Measurements from ENCODE around the gene RCAN1. TPM values are rescaled to one million over a fixed set of nuclear protein-coding genes. Genes with fewer than 3 reads are reported as not detected.
A peak's percentile ranks its signal among the peaks of the same experiment; 100 is the strongest.

Gene RCAN1
- total and polyA plus RNA-seq, 9 of the 15 experiments (the other 6 are each of a cell fraction or from before 2014, with no cell fraction given): 4.4 to 16.5 (median 12.3) TPM

GRCh38 chr21:34545079-34545884 is 69.6 kb downstream of the RCAN1 start (continued):
- TF ChIP-seq TSHZ1 (CRISPR knock-in tag; IDR thresholded peaks at IDR 0.05): no peak
- TF ChIP-seq ZNF175 (CRISPR knock-in tag; IDR thresholded peaks at IDR 0.05; ENCODE audit: low read depth): peak; percentile 92; the same call in 1 of the 2 replicates
- TF ChIP-seq C11orf30 (IDR thresholded peaks at IDR 0.05; ENCODE audit: low read depth): no peak
- 0 out of 2 replicates have a peak, but pooled peaks have one; percentile 12 for TF ChIP-seq ZNF41 (CRISPR knock-in tag; conservative IDR thresholded peaks at IDR 0.05)
- TF ChIP-seq FOXJ3 (CRISPR knock-in tag; IDR thresholded peaks at IDR 0.05): no peak
- TF ChIP-seq KAT8 (IDR thresholded peaks at IDR 0.05; ENCODE audit: low read depth): no peak
- no peak for TF ChIP-seq SAP30 (IDR thresholded peaks at IDR 0.05; ENCODE audit: borderline replicate concordance, insufficient read depth, low read depth, low read length, poor library complexity, severe bottlenecking)
- TF ChIP-seq NCOA6 (IDR thresholded peaks at IDR 0.05): no peak
- TF ChIP-seq ZNF449 (CRISPR knock-in tag; IDR thresholded peaks at IDR 0.05): peak; percentile 74; the same call in 1 of the 2 replicates
- TF ChIP-seq NBN (IDR thresholded peaks at IDR 0.05; ENCODE audit: low read depth): peak; percentile 29; the same call in 1 of the 2 replicates
- peak; percentile 9; a peak in 2 of 4 replicates for TF ChIP-seq RAD21 (CRISPR knock-in tag; conservative IDR thresholded peaks at IDR 0.05 in 1 of 2, IDR thresholded peaks at IDR 0.05 in 1 of 2)
- TF ChIP-seq ZNF121 (CRISPR knock-in tag; conservative IDR thresholded peaks at IDR 0.05): peak; percentile 41; the same call in 1 of the 2 replicates
- TF ChIP-seq, protein P1, sequence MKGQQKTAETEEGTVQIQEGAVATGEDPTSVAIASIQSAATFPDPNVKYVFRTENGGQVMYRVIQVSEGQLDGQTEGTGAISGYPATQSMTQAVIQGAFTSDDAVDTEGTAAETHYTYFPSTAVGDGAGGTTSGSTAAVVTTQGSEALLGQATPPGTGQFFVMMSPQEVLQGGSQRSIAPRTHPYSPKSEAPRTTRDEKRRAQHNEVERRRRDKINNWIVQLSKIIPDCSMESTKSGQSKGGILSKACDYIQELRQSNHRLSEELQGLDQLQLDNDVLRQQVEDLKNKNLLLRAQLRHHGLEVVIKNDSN (CRISPR knock-in tag; IDR thresholded peaks at IDR 0.05): 0 out of 2 replicates have a peak, but pooled peaks have one; percentile 9
- peak; percentile 15; the same call in 1 of the 2 replicates for TF ChIP-seq THAP7 (CRISPR knock-in tag; IDR thresholded peaks at IDR 0.05)
- TF ChIP-seq, protein P2, sequence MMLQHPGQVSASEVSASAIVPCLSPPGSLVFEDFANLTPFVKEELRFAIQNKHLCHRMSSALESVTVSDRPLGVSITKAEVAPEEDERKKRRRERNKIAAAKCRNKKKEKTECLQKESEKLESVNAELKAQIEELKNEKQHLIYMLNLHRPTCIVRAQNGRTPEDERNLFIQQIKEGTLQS (IDR thresholded peaks at IDR 0.05): peak; percentile 68; the same call in 1 of the 2 replicates
- TF ChIP-seq, protein P2 (CRISPR knock-in tag; conservative IDR thresholded peaks at IDR 0.05): no peak
- TF ChIP-seq, protein P3, sequence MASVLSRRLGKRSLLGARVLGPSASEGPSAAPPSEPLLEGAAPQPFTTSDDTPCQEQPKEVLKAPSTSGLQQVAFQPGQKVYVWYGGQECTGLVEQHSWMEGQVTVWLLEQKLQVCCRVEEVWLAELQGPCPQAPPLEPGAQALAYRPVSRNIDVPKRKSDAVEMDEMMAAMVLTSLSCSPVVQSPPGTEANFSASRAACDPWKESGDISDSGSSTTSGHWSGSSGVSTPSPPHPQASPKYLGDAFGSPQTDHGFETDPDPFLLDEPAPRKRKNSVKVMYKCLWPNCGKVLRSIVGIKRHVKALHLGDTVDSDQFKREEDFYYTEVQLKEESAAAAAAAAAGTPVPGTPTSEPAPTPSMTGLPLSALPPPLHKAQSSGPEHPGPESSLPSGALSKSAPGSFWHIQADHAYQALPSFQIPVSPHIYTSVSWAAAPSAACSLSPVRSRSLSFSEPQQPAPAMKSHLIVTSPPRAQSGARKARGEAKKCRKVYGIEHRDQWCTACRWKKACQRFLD (CRISPR knock-in tag; IDR thresholded peaks at IDR 0.05): peak; percentile 91
